Activated gamma-delta T cell treated with Interleukin-2 at 50 U/mL for 16 hours (primary cell): ENCODE data around the gene RBBP6.
"Not testable (repeated sequence)": the region's sequence is repeated elsewhere in the genome, so short reads cannot be mapped to it uniquely, and the experiment has no call there.

Source experiments
- DNase-seq: peaks from one replicate; pipeline ENCODE4 v3.0.0-alpha.2; 2020

Gene RBBP6

GRCh38 chr16:24573141-24573540, 33.8 kb downstream of the RBBP6 start:
- DNase-seq, result no peak

- not testable (repeated sequence) for DNase-seq
These were observed 35.4 kb downstream of the RBBP6 start for GRCh38 chr16:24574515-24575485.

- DNase-seq, result not testable (repeated sequence)
These were observed 36.4 kb downstream of the RBBP6 start for GRCh38 chr16:24575791-24576190.

- DNase-seq, result no peak
These were observed 37.8 kb downstream of the RBBP6 start for GRCh38 chr16:24577167-24577566.

GRCh38 chr16:24580665-24581064, 41.3 kb downstream of the RBBP6 start:
- DNase-seq, result no peak

GRCh38 chr16:24583494-24583893, 44.1 kb downstream of the RBBP6 start:
- DNase-seq, result no peak

- no peak for DNase-seq
These were observed 50.6 kb downstream of the RBBP6 start for GRCh38 chr16:24589997-24590396.

- DNase-seq, result no peak
These were observed 59.5 kb downstream of the RBBP6 start for GRCh38 chr16:24598777-24599437.

- no peak for DNase-seq
These were observed 70.0 kb downstream of the RBBP6 start for GRCh38 chr16:24609417-24609739.

- DNase-seq, result no peak
These were observed 70.5 kb downstream of the RBBP6 start for GRCh38 chr16:24609740-24610415.

GRCh38 chr16:24610416-24610755, 71.0 kb downstream of the RBBP6 start:
- no peak for DNase-seq

GRCh38 chr16:24611310-24611709, 71.9 kb downstream of the RBBP6 start:
- DNase-seq, result no peak

GRCh38 chr16:24612656-24613055, 73.3 kb downstream of the RBBP6 start:
- no peak for DNase-seq

GRCh38 chr16:24613267-24613666, 73.9 kb downstream of the RBBP6 start:
- not testable (repeated sequence) for DNase-seq

GRCh38 chr16:24617502-24617901, 78.1 kb downstream of the RBBP6 start:
- DNase-seq, result no peak
